NT2/D1 (cell line): ENCODE results near the gene TUT4.

ENCODE experiments used
- DNase-seq: peaks from one replicate; pipeline ENCODE4 v3.0.0-alpha.2; 2011; ENCODE audit warnings: low read depth, low spot score
- H3K27me3 ChIP-seq: 2 replicates; pipeline ENCODE4 v1.6.0; 2011; ENCODE audit warnings: mild to moderate bottlenecking; ENCODE audit not compliant: insufficient read length, insufficient read depth
- H3K36me3 ChIP-seq: 2 replicates; pipeline ENCODE4 v1.6.1; 2011; ENCODE audit warnings: mild to moderate bottlenecking, low read length, mixed read lengths; ENCODE audit not compliant: insufficient read depth, insufficient read length
- H3K4me1 ChIP-seq: 2 replicates; pipeline ENCODE4 v1.5.1; 2011; ENCODE audit not compliant: insufficient read depth, insufficient read length
- H3K4me3 ChIP-seq: 2 replicates; pipeline ENCODE4 v1.5.1; 2011; ENCODE audit warnings: low read depth; ENCODE audit not compliant: insufficient read length
- H3K9ac ChIP-seq: 2 replicates; pipeline ENCODE4 v1.6.0; 2011; ENCODE audit warnings: low read depth; ENCODE audit not compliant: insufficient read length
- H3K9me3 ChIP-seq: 2 replicates; pipeline ENCODE4 v1.5.1; 2011; ENCODE audit warnings: mild to moderate bottlenecking, low read length; ENCODE audit not compliant: insufficient read depth
- SUZ12 ChIP-seq: IDR thresholded peaks from 2 replicates; pipeline ENCODE4 v1.6.1; 2011; ENCODE audit not compliant: insufficient read length, insufficient read depth; ENCODE audit errors: extremely low read depth
- YY1 ChIP-seq: IDR thresholded peaks from 2 replicates; pipeline ENCODE4 v1.6.1; 2011; ENCODE audit not compliant: insufficient read length, insufficient read depth
- ZNF274 ChIP-seq: IDR thresholded peaks from 2 replicates; pipeline ENCODE4 v1.6.1; 2011; ENCODE audit warnings: mild to moderate bottlenecking, low read depth, low read length

TUT4 gene

GRCh38 chr1:52549267-52549666 lies 3.6 kb downstream of the TUT4 start:
- no peak for DNase-seq
- H3K9me3 ChIP-seq, result peaks cover 9% of the 10 kb centered on the region
- no peak for TF ChIP-seq SUZ12
- TF ChIP-seq ZNF274, result no peak
- TF ChIP-seq YY1, result no peak
- H3K4me3 ChIP-seq, result no peak overlapping the region
- no peak overlapping the region for H3K9ac ChIP-seq
- no peaks in the 10 kb centered on the region for H3K36me3 ChIP-seq
- H3K27me3 ChIP-seq, result no peaks in the 10 kb centered on the region
- no peaks in the 10 kb centered on the region for H3K4me1 ChIP-seq

- no peaks in the 10 kb centered on the region for H3K27me3 ChIP-seq
- no peak overlapping the region for H3K4me3 ChIP-seq
- H3K36me3 ChIP-seq, result no peaks in the 10 kb centered on the region
- peaks cover 33% of the 10 kb centered on the region for H3K9me3 ChIP-seq
- no peak for DNase-seq
- TF ChIP-seq SUZ12, result no peak
- TF ChIP-seq YY1, result no peak
- TF ChIP-seq ZNF274, result no peak
- H3K4me1 ChIP-seq, result no peaks in the 10 kb centered on the region
- H3K9ac ChIP-seq, result no peak overlapping the region
Measured at GRCh38 chr1:52546852-52547251, 6.0 kb downstream of the TUT4 start.

- no peaks in the 10 kb centered on the region for H3K36me3 ChIP-seq
- no peaks in the 10 kb centered on the region for H3K4me1 ChIP-seq
- H3K4me3 ChIP-seq, result no peak overlapping the region
- no peak for TF ChIP-seq ZNF274
- no peak for TF ChIP-seq SUZ12
- no peak for TF ChIP-seq YY1
- H3K9me3 ChIP-seq, result peaks cover 35% of the 10 kb centered on the region
- no peak for DNase-seq
- no peaks in the 10 kb centered on the region for H3K27me3 ChIP-seq
- no peak overlapping the region for H3K9ac ChIP-seq
Measured at GRCh38 chr1:52544665-52545525, 8.0 kb downstream of the TUT4 start.

GRCh38 chr1:52542085-52542688 lies 10.7 kb downstream of the TUT4 start:
- H3K4me3 ChIP-seq, result no peak overlapping the region
- no peak for TF ChIP-seq SUZ12
- no peak for TF ChIP-seq ZNF274
- no peak for TF ChIP-seq YY1
- DNase-seq, result no peak

GRCh38 chr1:52534928-52535764 lies 17.7 kb downstream of the TUT4 start:
- Histone ChIP-seq H3K4me3 (no peak overlapping the region), H3K36me3 (no peaks in the 10 kb centered on the region), H3K4me1 (no peaks in the 10 kb centered on the region), H3K9me3 (no peaks in the 10 kb centered on the region), H3K9ac (no peak overlapping the region), H3K27me3 (no peaks in the 10 kb centered on the region)
- no peak for DNase-seq
- TF ChIP-seq YY1, result no peak
- TF ChIP-seq ZNF274, result no peak
- no peak for TF ChIP-seq SUZ12

More at GRCh38 chr1:52542085-52542688, 10.7 kb downstream of the TUT4 start:
- no peaks in the 10 kb centered on the region for H3K36me3 ChIP-seq
- H3K9me3 ChIP-seq, result peaks cover 35% of the 10 kb centered on the region
- H3K27me3 ChIP-seq, result no peaks in the 10 kb centered on the region
- no peak overlapping the region for H3K9ac ChIP-seq
- H3K4me1 ChIP-seq, result no peaks in the 10 kb centered on the region

GRCh38 chr1:52533713-52534112 lies 19.2 kb downstream of the TUT4 start:
- H3K4me3 ChIP-seq, result no peak overlapping the region
- no peaks in the 10 kb centered on the region for H3K36me3 ChIP-seq
- no peak overlapping the region for H3K9ac ChIP-seq
- no peaks in the 10 kb centered on the region for H3K27me3 ChIP-seq
- TF ChIP-seq SUZ12 (no peak), YY1 (no peak), ZNF274 (no peak)
- H3K4me1 ChIP-seq, result no peaks in the 10 kb centered on the region
- DNase-seq, result no peak
- H3K9me3 ChIP-seq, result no peaks in the 10 kb centered on the region
